AG10803 (cell line): Measurements from ENCODE around the gene SAFB2.
A peak's percentile ranks its signal among the peaks of the same experiment; 100 is the strongest.

Source experiments
- DNase-seq: peaks from one replicate; pipeline ENCODE4 v3.0.0; 2010; ENCODE audit warnings: low read depth
- H3K4me3 ChIP-seq: 2 replicates; pipeline ENCODE4 v1.5.1; 2011; ENCODE audit warnings: mild to moderate bottlenecking, low read length, control low read depth
- TF ChIP-seq, protein P1 (sequence below): conservative IDR thresholded peaks from 2 replicates; pipeline ENCODE4 v1.5.1; 2011; ENCODE audit warnings: mild to moderate bottlenecking, low read length, control low read depth, inconsistent platforms

The SAFB2 gene

DNA sequence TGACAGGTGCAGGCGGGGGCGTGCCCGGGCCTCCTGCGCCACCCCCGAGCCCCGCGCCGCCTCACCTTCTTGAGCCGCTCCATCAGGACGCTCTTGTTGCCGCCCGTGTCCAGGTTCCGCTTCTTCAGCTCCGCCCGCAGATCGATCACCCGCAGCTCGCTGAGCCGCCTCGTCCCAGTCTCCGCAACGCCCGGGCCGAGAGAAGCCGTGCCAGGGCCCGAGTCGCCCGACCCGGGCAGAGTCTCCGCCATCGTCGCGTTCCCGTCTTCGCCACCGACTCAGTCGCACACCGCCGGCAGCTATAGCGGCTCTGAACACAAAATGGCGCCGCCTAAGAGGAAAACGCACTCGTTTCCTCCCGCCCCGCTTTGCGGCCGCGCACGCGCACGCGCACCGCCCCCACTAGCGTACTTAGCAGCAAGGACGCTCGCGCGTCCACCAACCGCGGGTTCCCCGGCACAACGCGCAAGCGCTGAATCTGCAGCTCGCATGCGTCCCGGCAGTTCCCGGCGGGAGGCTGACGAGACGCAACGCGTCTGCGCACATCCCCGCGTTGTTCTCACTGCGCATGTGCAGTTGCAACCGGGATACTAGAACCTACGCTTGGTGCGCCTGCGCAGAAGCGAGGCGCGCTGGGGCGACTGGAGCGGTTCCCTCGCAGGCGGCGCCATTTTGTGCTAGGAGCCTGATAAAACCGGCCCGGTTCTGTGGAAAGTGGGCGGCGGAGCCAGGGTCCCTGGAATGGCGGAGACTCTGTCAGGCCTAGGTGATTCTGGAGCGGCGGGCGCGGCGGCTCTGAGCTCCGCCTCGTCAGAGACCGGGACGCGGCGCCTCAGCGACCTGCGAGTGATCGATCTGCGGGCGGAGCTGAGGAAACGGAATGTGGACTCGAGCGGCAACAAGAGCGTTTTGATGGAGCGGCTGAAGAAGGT is at the start of gene SAFB2, which contains the start of gene SAFB:
Gene SAFB2, minus strand, starts transcription at position 312 of the 932 bp plus-strand sequence. Its CDS starts 61 bp downstream, at position 251.
Gene SAFB, plus strand, starts transcription at position 619 of the 932 bp plus-strand sequence. Its CDS starts 123 bp downstream, at position 742.
- DNase-seq: peak; percentile 99
- peak within 1 kb of the TSS; percentile 100 for H3K4me3 ChIP-seq

DNA sequence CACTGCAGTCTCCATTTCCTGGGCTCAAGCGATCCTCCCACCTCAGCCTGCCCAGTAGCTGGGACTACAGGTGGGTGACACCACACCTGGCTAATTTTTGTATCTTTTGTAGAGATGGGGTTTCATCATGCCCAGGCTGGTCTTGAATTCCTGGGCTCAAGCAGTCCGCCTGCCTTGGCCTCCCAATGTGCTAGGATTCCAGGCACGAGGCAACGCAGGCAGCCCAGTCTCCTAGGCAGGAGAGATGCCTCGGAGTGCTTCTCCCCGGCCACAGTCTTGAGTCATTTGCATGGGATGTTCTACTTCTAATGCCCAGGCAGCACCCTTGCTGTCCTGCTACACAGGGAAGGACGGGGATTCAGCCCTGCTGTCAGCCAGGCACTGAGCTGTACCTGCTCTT is 49.0 kb upstream of the SAFB2 start:
- no peak overlapping the region for H3K4me3 ChIP-seq
- DNase-seq: no peak
- TF ChIP-seq, protein P1, sequence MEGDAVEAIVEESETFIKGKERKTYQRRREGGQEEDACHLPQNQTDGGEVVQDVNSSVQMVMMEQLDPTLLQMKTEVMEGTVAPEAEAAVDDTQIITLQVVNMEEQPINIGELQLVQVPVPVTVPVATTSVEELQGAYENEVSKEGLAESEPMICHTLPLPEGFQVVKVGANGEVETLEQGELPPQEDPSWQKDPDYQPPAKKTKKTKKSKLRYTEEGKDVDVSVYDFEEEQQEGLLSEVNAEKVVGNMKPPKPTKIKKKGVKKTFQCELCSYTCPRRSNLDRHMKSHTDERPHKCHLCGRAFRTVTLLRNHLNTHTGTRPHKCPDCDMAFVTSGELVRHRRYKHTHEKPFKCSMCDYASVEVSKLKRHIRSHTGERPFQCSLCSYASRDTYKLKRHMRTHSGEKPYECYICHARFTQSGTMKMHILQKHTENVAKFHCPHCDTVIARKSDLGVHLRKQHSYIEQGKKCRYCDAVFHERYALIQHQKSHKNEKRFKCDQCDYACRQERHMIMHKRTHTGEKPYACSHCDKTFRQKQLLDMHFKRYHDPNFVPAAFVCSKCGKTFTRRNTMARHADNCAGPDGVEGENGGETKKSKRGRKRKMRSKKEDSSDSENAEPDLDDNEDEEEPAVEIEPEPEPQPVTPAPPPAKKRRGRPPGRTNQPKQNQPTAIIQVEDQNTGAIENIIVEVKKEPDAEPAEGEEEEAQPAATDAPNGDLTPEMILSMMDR: no peak

More for the DNA sequence above, at the start of gene SAFB2, which contains the start of gene SAFB:
- TF ChIP-seq, protein P1: no peak

DNA sequence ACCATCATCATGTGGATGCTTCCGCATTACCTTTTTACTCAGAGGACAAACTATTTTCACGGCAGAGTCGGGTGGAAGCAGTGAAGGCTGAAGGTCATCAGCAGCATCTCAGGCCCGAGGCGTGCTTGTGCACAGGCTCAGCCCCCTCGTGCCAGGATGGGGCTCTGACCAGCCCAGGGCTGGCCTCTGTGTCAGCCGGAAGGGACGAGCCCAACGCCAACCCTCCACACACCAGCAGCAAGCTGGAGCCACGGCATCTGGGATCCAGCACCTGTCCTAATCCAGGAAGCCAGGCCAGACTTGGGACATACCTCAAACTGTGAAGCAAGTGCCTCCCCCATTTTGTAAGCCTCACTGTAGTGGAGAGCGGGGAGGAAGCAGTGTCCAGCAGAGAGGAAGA is 46.6 kb upstream of the SAFB2 start:
- TF ChIP-seq, protein P1: no peak
- no peak overlapping the region for H3K4me3 ChIP-seq
- no peak for DNase-seq

DNA sequence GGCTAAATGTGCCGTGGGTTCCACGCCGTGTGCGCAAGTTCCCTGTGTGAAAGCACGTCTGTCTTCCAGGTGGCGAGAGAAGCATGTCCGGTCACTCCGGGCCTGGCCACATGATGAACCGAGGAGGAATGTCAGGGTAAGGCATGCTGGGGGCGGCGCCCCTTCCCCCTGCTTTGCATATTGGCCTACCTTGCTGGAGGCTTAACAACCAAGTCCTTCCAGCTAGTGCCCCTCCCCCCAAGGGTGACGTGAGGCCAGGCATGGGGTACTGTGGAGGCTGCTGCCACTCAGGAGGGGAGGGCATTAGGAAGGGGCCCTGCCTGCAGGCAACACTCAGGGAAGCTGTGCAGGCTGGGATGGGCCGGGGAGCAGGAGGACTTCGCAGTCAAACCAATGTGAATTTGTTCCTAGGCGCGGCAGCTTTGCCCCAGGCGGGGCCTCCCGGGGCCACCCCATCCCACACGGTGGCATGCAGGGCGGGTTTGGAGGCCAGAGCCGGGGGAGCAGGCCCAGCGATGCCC is 45.2 kb upstream of the SAFB2 start:
- TF ChIP-seq, protein P1: no peak
- no peak overlapping the region for H3K4me3 ChIP-seq

DNA sequence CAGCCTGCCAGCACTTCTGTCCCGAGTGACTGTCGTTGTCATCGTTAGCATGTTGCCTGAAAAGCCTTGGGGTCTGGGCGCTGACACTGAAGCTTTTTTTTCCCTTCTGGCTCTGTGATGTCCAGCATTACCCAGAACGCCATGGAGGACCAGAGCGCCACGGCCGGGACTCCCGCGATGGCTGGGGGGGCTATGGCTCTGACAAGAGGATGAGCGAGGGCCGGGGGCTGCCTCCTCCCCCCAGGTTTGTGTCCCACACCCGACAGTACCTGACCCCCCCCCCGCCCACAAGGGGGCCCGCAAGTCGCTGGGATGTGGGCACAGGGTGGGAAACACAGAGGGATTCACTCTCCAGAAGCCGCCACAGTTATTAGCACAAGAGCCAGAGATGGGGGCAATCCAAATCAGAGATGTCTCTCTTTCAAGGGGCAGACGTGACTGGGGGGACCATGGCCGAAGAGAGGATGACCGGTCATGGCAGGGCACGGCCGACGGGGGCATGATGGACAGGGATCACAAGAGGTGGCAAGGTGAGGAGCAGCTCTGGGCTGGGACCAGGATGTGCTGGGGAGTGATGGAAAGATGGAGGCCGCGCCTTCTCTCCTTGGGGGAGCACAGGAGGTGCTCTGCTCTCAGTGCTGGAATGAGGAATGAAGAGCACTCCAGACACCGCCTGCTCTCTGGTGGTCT is 44.5 kb upstream of the SAFB2 start:
- H3K4me3 ChIP-seq: no peak overlapping the region
- TF ChIP-seq, protein P1: no peak
- no peak for DNase-seq

More for the DNA sequence above, 45.2 kb upstream of the SAFB2 start:
- no peak for DNase-seq

DNA sequence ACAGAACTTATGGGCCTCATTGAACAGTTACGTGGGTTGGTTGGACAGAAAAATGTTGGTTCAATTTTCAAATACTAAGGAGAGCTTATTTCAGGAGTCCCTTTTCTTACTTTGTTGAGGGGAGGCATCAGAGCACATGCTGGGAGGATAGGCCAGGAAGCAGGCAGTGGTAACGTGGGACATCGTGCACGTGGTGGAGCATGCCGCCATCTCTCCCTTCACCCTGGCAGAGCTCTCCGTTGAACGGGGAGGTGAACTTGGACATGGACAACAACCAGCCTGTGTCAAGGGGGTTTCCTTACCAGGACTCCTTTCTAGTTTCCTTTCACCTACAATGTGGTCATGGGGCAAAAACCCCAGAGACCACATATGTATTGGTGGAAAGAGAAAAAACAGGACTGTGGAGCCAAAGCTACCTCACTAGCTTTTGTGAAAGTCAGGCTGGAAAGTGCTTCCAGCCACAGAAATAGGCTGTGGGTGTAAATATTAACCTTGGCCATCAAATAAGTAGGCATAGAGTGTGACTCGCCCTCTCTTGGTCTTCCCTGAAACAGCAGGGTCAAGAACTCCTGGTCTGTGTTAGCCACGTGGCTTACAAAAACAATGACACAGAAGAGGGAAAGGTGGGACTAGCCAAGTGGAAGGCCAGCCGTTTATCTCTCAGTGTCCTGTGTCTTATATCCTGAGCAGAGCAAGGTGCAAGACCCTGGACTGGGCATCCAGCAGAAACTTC is 43.4 kb upstream of the SAFB2 start:
- DNase-seq: peak; percentile 52
- no peak overlapping the region for H3K4me3 ChIP-seq
- TF ChIP-seq, protein P1: peak; percentile 33; the same call in 1 of the 2 replicates
